Measurements from ENCODE around the gene OPN3. TPM values are rescaled to one million over a fixed set of nuclear protein-coding genes. Genes with fewer than 3 reads are reported as not detected.
A peak's percentile ranks its signal among the peaks of the same experiment; 100 is the strongest.

The OPN3 gene
- total and polyA plus RNA-seq, 9 of the 15 experiments (the other 6 are each of a cell fraction or from before 2014, with no cell fraction given) = 4.2 to 34.6 (median 17.0) TPM

DNA sequence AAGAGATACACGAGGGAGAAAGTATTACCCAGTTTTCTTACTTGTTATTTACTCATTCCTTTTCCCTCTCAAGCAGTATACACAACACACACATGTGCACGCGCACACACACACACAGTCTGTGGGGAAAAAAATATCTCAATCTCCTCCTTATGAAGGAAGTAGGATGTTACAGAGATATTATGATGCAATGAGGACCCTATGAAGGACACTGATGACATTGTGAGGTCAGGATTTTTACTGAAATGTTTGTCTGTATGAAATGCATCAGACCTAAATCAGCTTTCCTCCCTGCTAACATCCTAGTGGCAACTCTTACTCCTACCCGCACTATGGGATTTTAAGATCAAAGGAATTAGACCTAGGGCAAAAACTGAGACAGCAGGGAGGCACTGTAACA lies 11.8 kb upstream of the OPN3 start, which contains the start of gene WDR64 (continued):
- TF ChIP-seq KAT7 (CRISPR knock-in tag; IDR thresholded peaks at IDR 0.05; ENCODE audit: borderline replicate concordance) = no peak
- TF ChIP-seq MTA3 (IDR thresholded peaks at IDR 0.05; ENCODE audit: borderline replicate concordance) = no peak
- TF ChIP-seq, protein P1, sequence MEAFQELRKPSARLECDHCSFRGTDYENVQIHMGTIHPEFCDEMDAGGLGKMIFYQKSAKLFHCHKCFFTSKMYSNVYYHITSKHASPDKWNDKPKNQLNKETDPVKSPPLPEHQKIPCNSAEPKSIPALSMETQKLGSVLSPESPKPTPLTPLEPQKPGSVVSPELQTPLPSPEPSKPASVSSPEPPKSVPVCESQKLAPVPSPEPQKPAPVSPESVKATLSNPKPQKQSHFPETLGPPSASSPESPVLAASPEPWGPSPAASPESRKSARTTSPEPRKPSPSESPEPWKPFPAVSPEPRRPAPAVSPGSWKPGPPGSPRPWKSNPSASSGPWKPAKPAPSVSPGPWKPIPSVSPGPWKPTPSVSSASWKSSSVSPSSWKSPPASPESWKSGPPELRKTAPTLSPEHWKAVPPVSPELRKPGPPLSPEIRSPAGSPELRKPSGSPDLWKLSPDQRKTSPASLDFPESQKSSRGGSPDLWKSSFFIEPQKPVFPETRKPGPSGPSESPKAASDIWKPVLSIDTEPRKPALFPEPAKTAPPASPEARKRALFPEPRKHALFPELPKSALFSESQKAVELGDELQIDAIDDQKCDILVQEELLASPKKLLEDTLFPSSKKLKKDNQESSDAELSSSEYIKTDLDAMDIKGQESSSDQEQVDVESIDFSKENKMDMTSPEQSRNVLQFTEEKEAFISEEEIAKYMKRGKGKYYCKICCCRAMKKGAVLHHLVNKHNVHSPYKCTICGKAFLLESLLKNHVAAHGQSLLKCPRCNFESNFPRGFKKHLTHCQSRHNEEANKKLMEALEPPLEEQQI (IDR thresholded peaks at IDR 0.05) = no peak
- no peak for TF ChIP-seq SOX6 (IDR thresholded peaks at IDR 0.05)

DNA sequence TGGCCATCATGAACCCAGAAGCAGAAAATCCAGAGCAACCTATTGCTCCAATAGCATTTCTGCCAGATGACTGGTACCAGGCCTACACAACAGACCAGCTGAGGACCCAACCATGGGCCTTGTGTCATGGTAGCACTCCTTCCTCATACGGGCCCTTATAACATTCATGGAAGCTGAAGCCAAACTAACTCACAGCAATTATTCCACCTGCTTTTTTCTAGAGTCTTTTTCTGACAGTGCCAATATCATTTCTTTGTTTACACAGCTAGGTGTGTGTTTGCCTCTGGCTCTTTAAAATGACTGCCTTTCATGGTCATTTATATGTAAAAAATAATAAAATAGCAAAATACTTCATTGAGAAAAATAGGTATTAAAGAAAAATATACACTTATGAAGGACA lies 8.0 kb upstream of the OPN3 start:
- peak overlapping the region; percentile 25; the same call in 1 of the 2 replicates for H2AFZ ChIP-seq (ENCODE audit: low read depth, low read length)
- ATAC-seq (no peak), DNase-seq (ENCODE audit: extremely low read depth in 1 of 4, low spot score in 3 of 4) (no peak), FAIRE-seq (no peak)
- no peak overlapping the region for H3K4me3 ChIP-seq
- no TSS peak for BruUV-seq (replicated peaks)
- CTCF ChIA-PET (ENCODE audit: low intra/inter-chr PET ratio) = no interaction called here
- H3K36me3 ChIP-seq (ENCODE audit: control insufficient read depth, insufficient read depth, low read length) = no peaks in the 10 kb centered on the region
- in situ Hi-C loops (cut with MboI) = no loop called here
- H3K4me1 ChIP-seq (replicated peaks in 1 of 2; ENCODE audit: control insufficient read depth in 2 of 2, insufficient read depth in 2 of 2, low read length in 2 of 2) = no peaks in the 10 kb centered on the region
- 67% methylated on average over 1 of the region's 1 CpG for WGBS (ENCODE audit: insufficient coverage, low coverage, missing lambda C conversion rate)
- TF ChIP-seq HMG20B (CRISPR knock-in tag; IDR thresholded peaks at IDR 0.05) (no peak), DPF2 (IDR thresholded peaks at IDR 0.05) (no peak), MTA1 (IDR thresholded peaks at IDR 0.05; ENCODE audit: borderline replicate concordance) (no peak), TAF1 (IDR thresholded peaks at IDR 0.05; ENCODE audit: control insufficient read depth, extremely low read depth, insufficient read depth, low read length, severe bottlenecking) (no peak), NFYB (IDR thresholded peaks at IDR 0.05; ENCODE audit: extremely low read depth, insufficient read length) (no peak), HNRNPK (IDR thresholded peaks at IDR 0.05; ENCODE audit: low read depth, low read length, poor library complexity, severe bottlenecking) (no peak), CBX8 (IDR thresholded peaks at IDR 0.05; ENCODE audit: borderline replicate concordance, extremely low read depth, low read depth, low read length, poor library complexity, severe bottlenecking) (no peak), THRAP3 (IDR thresholded peaks at IDR 0.05; ENCODE audit: borderline replicate concordance) (no peak)
- TF ChIP-seq, protein P2, sequence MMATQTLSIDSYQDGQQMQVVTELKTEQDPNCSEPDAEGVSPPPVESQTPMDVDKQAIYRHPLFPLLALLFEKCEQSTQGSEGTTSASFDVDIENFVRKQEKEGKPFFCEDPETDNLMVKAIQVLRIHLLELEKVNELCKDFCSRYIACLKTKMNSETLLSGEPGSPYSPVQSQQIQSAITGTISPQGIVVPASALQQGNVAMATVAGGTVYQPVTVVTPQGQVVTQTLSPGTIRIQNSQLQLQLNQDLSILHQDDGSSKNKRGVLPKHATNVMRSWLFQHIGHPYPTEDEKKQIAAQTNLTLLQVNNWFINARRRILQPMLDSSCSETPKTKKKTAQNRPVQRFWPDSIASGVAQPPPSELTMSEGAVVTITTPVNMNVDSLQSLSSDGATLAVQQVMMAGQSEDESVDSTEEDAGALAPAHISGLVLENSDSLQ (IDR thresholded peaks at IDR 0.05) = no peak
- TF ChIP-seq, protein P3, sequence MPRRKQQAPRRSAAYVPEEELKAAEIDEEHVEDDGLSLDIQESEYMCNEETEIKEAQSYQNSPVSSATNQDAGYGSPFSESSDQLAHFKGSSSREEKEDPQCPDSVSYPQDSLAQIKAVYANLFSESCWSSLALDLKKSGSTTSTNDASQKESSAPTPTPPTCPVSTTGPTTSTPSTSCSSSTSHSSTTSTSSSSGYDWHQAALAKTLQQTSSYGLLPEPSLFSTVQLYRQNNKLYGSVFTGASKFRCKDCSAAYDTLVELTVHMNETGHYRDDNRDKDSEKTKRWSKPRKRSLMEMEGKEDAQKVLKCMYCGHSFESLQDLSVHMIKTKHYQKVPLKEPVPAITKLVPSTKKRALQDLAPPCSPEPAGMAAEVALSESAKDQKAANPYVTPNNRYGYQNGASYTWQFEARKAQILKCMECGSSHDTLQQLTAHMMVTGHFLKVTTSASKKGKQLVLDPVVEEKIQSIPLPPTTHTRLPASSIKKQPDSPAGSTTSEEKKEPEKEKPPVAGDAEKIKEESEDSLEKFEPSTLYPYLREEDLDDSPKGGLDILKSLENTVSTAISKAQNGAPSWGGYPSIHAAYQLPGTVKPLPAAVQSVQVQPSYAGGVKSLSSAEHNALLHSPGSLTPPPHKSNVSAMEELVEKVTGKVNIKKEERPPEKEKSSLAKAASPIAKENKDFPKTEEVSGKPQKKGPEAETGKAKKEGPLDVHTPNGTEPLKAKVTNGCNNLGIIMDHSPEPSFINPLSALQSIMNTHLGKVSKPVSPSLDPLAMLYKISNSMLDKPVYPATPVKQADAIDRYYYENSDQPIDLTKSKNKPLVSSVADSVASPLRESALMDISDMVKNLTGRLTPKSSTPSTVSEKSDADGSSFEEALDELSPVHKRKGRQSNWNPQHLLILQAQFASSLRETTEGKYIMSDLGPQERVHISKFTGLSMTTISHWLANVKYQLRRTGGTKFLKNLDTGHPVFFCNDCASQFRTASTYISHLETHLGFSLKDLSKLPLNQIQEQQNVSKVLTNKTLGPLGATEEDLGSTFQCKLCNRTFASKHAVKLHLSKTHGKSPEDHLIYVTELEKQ (CRISPR knock-in tag; IDR thresholded peaks at IDR 0.05) = no peak
- POLR2A ChIA-PET = interaction anchor here (0.7 to 1.9 kb wide), 2 partner anchors 9 to 1586 kb away, joined by 3 to 4 read pairs; no protein-coding TSS in a partner anchor
- no peak overlapping the region for H3K27ac ChIP-seq (ENCODE audit: extremely low read depth, low read depth, low read length)
- no peak overlapping the region for H3K4me2 ChIP-seq (ENCODE audit: insufficient read depth, low read length)
- intact Hi-C loops (cut with micrococcal nuclease) = no loop called here
- no peaks in the 10 kb centered on the region for H4K20me1 ChIP-seq (replicated peaks; ENCODE audit: control insufficient read depth, insufficient read depth, low read length)
- no peaks in the 10 kb centered on the region for H3K27me3 ChIP-seq (ENCODE audit: control insufficient read depth in 2 of 2, insufficient read depth in 2 of 2, low read length in 2 of 2)
- no peaks in the 10 kb centered on the region for H3K9me1 ChIP-seq (ENCODE audit: control insufficient read depth, insufficient read depth, low read length)
- H3K9ac ChIP-seq (ENCODE audit: insufficient read depth in 1 of 2, low read depth in 2 of 2, low read length in 2 of 2) = no peak overlapping the region
- H3K9me3 ChIP-seq (replicated peaks; ENCODE audit: control insufficient read depth, insufficient read depth, low read depth, low read length) = no peaks in the 10 kb centered on the region
- no peaks in the 10 kb centered on the region for H3K79me2 ChIP-seq (ENCODE audit: control insufficient read depth, insufficient read depth, low read length)
